Measurements from ENCODE around the gene MOCS3. TPM values are rescaled to one million over a fixed set of nuclear protein-coding genes. Genes with fewer than 3 reads are reported as not detected.

MOCS3 gene
- total RNA-seq, 1 donor from 2014 or later: 3.4 TPM

DNA sequence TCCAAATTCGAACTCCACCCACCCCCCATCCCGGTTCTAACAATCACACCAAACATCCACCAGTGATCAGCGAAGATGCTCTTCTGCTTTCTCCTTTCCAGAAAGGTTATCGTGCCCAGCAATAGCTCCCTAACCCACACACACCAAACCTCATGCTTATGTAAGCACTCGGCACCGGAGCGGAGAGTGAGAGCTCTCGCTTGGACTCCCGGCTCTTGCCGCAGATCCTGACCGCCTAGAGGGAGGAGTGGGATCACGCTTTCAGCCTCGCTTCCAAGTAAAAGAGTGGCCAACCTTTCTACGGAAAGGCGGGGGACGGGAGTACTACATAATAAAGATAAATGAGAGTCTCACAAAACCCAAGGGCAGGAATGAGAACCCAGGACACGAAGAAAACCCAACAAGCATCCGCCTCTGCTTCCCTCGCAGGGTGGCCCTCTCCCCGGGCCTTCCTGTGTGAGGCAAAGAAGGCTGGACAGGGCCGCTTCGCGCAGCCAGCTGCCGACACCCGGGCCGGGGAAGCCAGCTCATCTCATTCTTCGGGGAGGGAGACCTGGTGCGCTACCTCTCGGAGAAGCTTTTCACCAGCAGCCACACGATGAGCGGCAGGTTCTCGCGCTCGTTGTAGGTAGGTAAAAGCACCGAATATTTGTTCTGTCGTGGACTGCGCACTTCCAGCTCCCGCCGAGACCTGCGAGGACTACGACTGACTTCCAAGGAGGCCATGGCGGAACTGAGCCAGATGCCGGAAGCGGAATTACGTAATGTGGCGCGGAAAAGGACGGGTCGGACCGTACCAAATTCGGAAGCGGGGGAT, 612 bp upstream of the MOCS3 start, which contains the start of gene DPM1:
DPM1 (minus strand) TSS at position 735 of the 817 bp plus-strand sequence; CDS start at position 726, 9 bp downstream.
- H3K4me1 ChIP-seq: peaks cover 32% of the 10 kb centered on the region
- ATAC-seq: peak; percentile 89
- peaks cover 19% of the 10 kb centered on the region for H3K36me3 ChIP-seq
- DNase-seq: peak; percentile 90
- no peaks in the 10 kb centered on the region for H3K27me3 ChIP-seq
- no peaks in the 10 kb centered on the region for H3K9me3 ChIP-seq
- intact Hi-C loops (cut with DNase I): no loop called here
- TF ChIP-seq, protein P1, sequence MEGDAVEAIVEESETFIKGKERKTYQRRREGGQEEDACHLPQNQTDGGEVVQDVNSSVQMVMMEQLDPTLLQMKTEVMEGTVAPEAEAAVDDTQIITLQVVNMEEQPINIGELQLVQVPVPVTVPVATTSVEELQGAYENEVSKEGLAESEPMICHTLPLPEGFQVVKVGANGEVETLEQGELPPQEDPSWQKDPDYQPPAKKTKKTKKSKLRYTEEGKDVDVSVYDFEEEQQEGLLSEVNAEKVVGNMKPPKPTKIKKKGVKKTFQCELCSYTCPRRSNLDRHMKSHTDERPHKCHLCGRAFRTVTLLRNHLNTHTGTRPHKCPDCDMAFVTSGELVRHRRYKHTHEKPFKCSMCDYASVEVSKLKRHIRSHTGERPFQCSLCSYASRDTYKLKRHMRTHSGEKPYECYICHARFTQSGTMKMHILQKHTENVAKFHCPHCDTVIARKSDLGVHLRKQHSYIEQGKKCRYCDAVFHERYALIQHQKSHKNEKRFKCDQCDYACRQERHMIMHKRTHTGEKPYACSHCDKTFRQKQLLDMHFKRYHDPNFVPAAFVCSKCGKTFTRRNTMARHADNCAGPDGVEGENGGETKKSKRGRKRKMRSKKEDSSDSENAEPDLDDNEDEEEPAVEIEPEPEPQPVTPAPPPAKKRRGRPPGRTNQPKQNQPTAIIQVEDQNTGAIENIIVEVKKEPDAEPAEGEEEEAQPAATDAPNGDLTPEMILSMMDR (IDR thresholded peaks at IDR 0.05): no peak
- peak within 1 kb of the TSS; percentile 97 for H3K27ac ChIP-seq
- H3K4me3 ChIP-seq: peak within 1 kb of the TSS; percentile 77

GRCh38 chr20:50959543-50960126, 1.0 kb downstream of the MOCS3 start:
- TF ChIP-seq, protein P1 (IDR thresholded peaks at IDR 0.05): no peak
- peaks cover 4% of the 10 kb centered on the region for H3K36me3 ChIP-seq
- no peaks in the 10 kb centered on the region for H3K9me3 ChIP-seq
- no peak for ATAC-seq
- intact Hi-C loops (cut with DNase I): no loop called here
- peak overlapping the region; percentile 77 for H3K4me3 ChIP-seq
- peaks cover 32% of the 10 kb centered on the region for H3K4me1 ChIP-seq
- peak overlapping the region; percentile 97 for H3K27ac ChIP-seq
- DNase-seq: no peak
- H3K27me3 ChIP-seq: no peaks in the 10 kb centered on the region

DNA sequence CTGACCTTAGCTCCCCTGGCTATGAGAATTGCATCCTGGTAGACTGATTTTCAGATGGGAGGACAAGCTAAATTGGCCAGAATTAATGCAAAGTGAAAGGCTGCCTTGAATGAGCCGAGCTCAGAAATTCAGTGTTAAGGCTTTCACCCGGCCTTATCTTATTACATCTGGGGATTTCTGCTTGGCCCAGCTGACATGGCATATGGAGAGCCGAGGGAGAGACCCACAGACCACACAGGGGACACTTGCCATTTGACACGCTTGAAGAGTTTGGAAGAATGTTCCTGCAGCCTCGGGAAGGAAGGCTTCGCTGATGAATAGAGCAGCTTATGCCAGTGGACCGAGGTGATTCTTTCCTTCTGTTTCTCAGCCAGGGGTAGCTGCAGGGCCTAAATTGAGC, 9.0 kb downstream of the MOCS3 start:
- intact Hi-C loops (cut with DNase I): no loop called here
- Histone ChIP-seq H3K4me1 (no peaks in the 10 kb centered on the region), H3K9me3 (no peaks in the 10 kb centered on the region), H3K27ac (no peak overlapping the region), H3K27me3 (no peaks in the 10 kb centered on the region), H3K4me3 (no peak overlapping the region), H3K36me3 (no peaks in the 10 kb centered on the region)
- TF ChIP-seq, protein P1 (IDR thresholded peaks at IDR 0.05): no peak
- DNase-seq: no peak
- no peak for ATAC-seq

- H3K4me3 ChIP-seq: no peak overlapping the region
- TF ChIP-seq, protein P1 (IDR thresholded peaks at IDR 0.05): no peak
- H3K9me3 ChIP-seq: no peaks in the 10 kb centered on the region
- no peaks in the 10 kb centered on the region for H3K27me3 ChIP-seq
- no peaks in the 10 kb centered on the region for H3K36me3 ChIP-seq
- ATAC-seq: no peak
- no peaks in the 10 kb centered on the region for H3K4me1 ChIP-seq
- H3K27ac ChIP-seq: no peak overlapping the region
- intact Hi-C loops (cut with DNase I): no loop called here
- DNase-seq: no peak
Measured at GRCh38 chr20:50968289-50968688, 9.7 kb downstream of the MOCS3 start.

- Histone ChIP-seq H3K27ac (no peak overlapping the region), H3K9me3 (no peaks in the 10 kb centered on the region), H3K4me3 (no peak overlapping the region), H3K27me3 (no peaks in the 10 kb centered on the region), H3K4me1 (no peaks in the 10 kb centered on the region), H3K36me3 (no peaks in the 10 kb centered on the region)
- DNase-seq: no peak
- TF ChIP-seq, protein P1 (IDR thresholded peaks at IDR 0.05): no peak
- ATAC-seq: no peak
- intact Hi-C loops (cut with DNase I): no loop called here
Measured at GRCh38 chr20:50969435-50969834, 10.8 kb downstream of the MOCS3 start.
